PC-3 (cell line): ENCODE data around the gene SYN1. TPM values are rescaled to one million over a fixed set of nuclear protein-coding genes. Genes with fewer than 3 reads are reported as not detected.

Experiments used
- ATAC-seq: fragments of 200-7000 bp; cut with Tn5 transposase; 2 replicates; pipeline ENCODE4 v1.9.1; 2020; ENCODE audit warnings: mild to moderate bottlenecking, moderate library complexity
- BruUV-seq: library from RNA; stranded (reverse); fragments of 400-500 nt; replicated peaks from 2 replicates; lab custom pipeline; 2021; lab: Mats Ljungman, UMichigan
- CTCF ChIA-PET: fragments of 300-600 bp; sonication (Branson Sonifier 250); formaldehyde crosslinking; loops from one replicate; lab custom pipeline; 2022; ENCODE audit warnings: antibody characterized with exemption; lab: Charles Lee
- POLR2A ChIA-PET: fragments of 300-600 bp; sonication (Branson Sonifier 250); formaldehyde crosslinking; loops from one replicate; lab custom pipeline; 2022; ENCODE audit warnings: antibody characterized with exemption; ENCODE audit not compliant: unreplicated experiment; lab: Charles Lee
- DNase-seq: peaks from one replicate; pipeline ENCODE4 v3.0.0-alpha.2; 2015
- H2AFZ ChIP-seq: fragments of 300-600 bp; sonication (generic); 2 replicates; pipeline ENCODE4 v1.6.0; 2016; ENCODE audit warnings: antibody characterized with exemption, low read length
- H3F3A ChIP-seq: fragments of 300-600 bp; sonication (generic); one replicate; pipeline ENCODE4 v1.6.0; 2017; ENCODE audit warnings: antibody characterized with exemption, low read length, control low read depth, mild to moderate bottlenecking; ENCODE audit not compliant: unreplicated experiment
- H3K27ac ChIP-seq: fragments of 300-600 bp; sonication (generic); 2 replicates; pipeline ENCODE4 v1.5.1; 2016; ENCODE audit warnings: mild to moderate bottlenecking, low read length
- H3K27me3 ChIP-seq: fragments of 300-600 bp; sonication (generic); 2 replicates; pipeline ENCODE4 v1.6.1; 2016; ENCODE audit warnings: low read length, mixed read lengths
- H3K36me3 ChIP-seq: fragments of 300-600 bp; sonication (generic); 2 replicates; pipeline ENCODE4 v1.6.1; 2016; ENCODE audit warnings: low read depth, mixed run types, low read length, mixed read lengths
- H3K4me1 ChIP-seq: fragments of 300-600 bp; sonication (generic); 2 replicates; pipeline ENCODE4 v1.5.1; 2016; ENCODE audit warnings: low read length; ENCODE audit not compliant: insufficient read depth
- H3K4me2 ChIP-seq: fragments of 300-600 bp; sonication (generic); 2 replicates; pipeline ENCODE4 v1.6.0; 2016; ENCODE audit warnings: low read length
- H3K4me3 ChIP-seq: fragments of 300-600 bp; sonication (generic); 2 replicates; pipeline ENCODE4 v1.5.1; 2016; ENCODE audit warnings: mild to moderate bottlenecking, low read length, mixed read lengths
- H3K79me2 ChIP-seq: fragments of 300-600 bp; sonication (generic); 2 replicates; pipeline ENCODE4 v1.6.1; 2017; ENCODE audit warnings: low read length, mixed read lengths
- H3K9ac ChIP-seq: fragments of 300-600 bp; sonication (generic); 2 replicates; pipeline ENCODE4 v1.6.0; 2016; ENCODE audit warnings: mild to moderate bottlenecking, low read length
- H3K9me2 ChIP-seq: fragments of 300-600 bp; sonication (generic); replicated peaks from 2 replicates; pipeline ENCODE4 v1.6.1; 2016; ENCODE audit warnings: mixed run types, low read length, mixed read lengths
- H3K9me3 ChIP-seq: fragments of 300-600 bp; sonication (generic); 2 replicates; pipeline ENCODE4 v1.6.1; 2016; ENCODE audit warnings: low read length, mixed read lengths
- H4K20me1 ChIP-seq: fragments of 300-600 bp; sonication (generic); 2 replicates; pipeline ENCODE4 v1.6.1; 2016; ENCODE audit warnings: low read length, mixed read lengths
- EZH2 ChIP-seq: fragments of 300-600 bp; sonication (generic); IDR thresholded peaks from one replicate; pipeline ENCODE4 v1.6.1; 2017; ENCODE audit warnings: antibody characterized with exemption, mild to moderate bottlenecking, low read length; ENCODE audit not compliant: unreplicated experiment
- EZH2phosphoT487 ChIP-seq: fragments of 300-600 bp; sonication (generic); IDR thresholded peaks from 2 replicates; pipeline ENCODE4 v1.6.1; 2018; ENCODE audit warnings: mild to moderate bottlenecking, antibody characterized with exemption, low read length, borderline replicate concordance
- intact Hi-C: fragments of 100-400 bp; cut with micrococcal nuclease; formaldehyde crosslinking; loops from 2 replicates; pipeline ENCODE4 v1.9.0; 2023
- total RNA-seq: library from RNA; depleted of rRNA; stranded (reverse); fragments of >200 nt; gene quantifications from 2 replicates; pipeline ENCODE4 v1.2.3, GENCODE V29; 2014
- TF ChIP-seq, protein P1 (sequence below): fragments of 300-600 bp; sonication (generic); conservative IDR thresholded peaks from 2 replicates; pipeline ENCODE4 v1.5.1; 2017; ENCODE audit warnings: antibody characterized with exemption, low read depth, mild to moderate bottlenecking, low read length

The SYN1 gene
- total RNA-seq, 1 experiment from 2014 or later, result not detected

DNA sequence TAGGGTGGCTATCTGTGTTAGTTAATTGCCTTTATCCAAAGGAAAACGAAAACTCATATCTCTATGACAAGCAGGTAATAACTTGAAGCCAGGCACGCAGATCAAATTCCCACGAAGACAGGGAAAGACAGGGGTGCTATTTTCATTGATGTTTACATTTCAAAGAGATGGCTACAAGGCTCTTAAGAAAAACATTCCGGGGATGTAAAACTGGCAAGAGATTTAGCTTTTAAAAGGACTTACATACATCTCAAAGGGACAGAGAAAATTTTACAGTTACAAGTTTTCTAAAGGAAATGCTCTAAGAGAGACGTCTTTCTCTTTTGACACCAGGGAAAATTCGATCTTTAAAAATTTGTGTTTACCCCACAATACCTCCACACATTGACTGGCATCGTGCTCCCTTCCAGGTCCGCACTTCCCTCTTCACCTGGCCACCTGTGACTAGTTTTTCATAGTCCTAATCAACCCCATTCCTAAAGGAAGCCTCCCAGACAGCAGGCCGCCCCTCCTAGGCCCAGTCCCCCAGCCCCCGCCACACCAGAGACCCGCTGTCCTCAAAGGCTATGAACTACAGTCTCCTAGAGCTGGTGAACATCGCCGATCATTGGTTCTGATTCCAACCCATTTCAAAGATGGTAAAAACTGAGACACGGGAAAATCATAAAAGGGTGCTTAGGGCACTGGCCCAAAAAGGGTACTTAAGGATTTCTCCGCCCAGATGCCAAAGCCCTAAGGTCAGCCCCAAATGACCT, 59.3 kb downstream of the SYN1 start:
- TF ChIP-seq, protein P1, sequence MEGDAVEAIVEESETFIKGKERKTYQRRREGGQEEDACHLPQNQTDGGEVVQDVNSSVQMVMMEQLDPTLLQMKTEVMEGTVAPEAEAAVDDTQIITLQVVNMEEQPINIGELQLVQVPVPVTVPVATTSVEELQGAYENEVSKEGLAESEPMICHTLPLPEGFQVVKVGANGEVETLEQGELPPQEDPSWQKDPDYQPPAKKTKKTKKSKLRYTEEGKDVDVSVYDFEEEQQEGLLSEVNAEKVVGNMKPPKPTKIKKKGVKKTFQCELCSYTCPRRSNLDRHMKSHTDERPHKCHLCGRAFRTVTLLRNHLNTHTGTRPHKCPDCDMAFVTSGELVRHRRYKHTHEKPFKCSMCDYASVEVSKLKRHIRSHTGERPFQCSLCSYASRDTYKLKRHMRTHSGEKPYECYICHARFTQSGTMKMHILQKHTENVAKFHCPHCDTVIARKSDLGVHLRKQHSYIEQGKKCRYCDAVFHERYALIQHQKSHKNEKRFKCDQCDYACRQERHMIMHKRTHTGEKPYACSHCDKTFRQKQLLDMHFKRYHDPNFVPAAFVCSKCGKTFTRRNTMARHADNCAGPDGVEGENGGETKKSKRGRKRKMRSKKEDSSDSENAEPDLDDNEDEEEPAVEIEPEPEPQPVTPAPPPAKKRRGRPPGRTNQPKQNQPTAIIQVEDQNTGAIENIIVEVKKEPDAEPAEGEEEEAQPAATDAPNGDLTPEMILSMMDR, result no peak
- TF ChIP-seq EZH2phosphoT487, result no peak
- no peak for TF ChIP-seq EZH2
- Histone ChIP-seq H3K36me3 (peaks cover 22% of the 10 kb centered on the region), H4K20me1 (no peaks in the 10 kb centered on the region), H3K4me3 (peak overlapping the region; percentile 99), H3K27me3 (no peaks in the 10 kb centered on the region), H3K79me2 (peaks cover 38% of the 10 kb centered on the region), H3K4me2 (peak overlapping the region; percentile 99), H2AFZ (peak overlapping the region; percentile 88), H3K9ac (peak overlapping the region; percentile 91), H3K4me1 (peaks cover 37% of the 10 kb centered on the region), H3K9me2 (no peaks in the 10 kb centered on the region), H3F3A (no peaks in the 10 kb centered on the region), H3K27ac (peak overlapping the region; percentile 81), H3K9me3 (no peaks in the 10 kb centered on the region)
- ATAC-seq (no peak), DNase-seq (no peak)
- TSS peak; percentile 43 for BruUV-seq
- ChIA-PET POLR2A (interaction anchor here (0.7 kb wide), 1 partner anchor 16 kb away, joined by 4 read pairs; no protein-coding TSS in a partner anchor), CTCF (no interaction called here)
- intact Hi-C loops, result loop anchor here (2.0 kb wide), 1 partner anchor 90 kb away; the partner anchor contains the start of gene ELK1

DNA sequence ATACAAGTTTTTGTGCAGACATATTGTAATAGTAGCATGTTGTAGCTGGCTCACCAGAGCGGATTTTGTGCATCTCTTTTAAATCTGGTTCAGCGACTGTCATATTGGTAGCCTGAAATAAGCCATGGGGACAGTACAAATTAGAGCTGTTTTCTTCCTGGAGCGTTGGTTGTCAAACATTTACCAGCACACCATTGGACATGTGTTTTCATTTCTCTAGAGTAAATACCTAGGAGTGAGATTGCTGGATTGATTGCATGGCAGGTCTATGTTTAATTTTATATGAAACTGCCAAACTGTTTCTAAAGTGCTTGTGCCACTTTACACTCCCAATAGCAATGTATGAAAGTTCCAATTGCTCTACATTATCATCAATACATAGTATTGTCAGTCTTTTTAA, 61.2 kb downstream of the SYN1 start:
- no peaks in the 10 kb centered on the region for H4K20me1 ChIP-seq
- ChIA-PET POLR2A (no interaction called here), CTCF (no interaction called here)
- no peaks in the 10 kb centered on the region for H3K9me3 ChIP-seq
- H3K79me2 ChIP-seq, result peaks cover 25% of the 10 kb centered on the region
- H3K27me3 ChIP-seq, result no peaks in the 10 kb centered on the region
- H3K36me3 ChIP-seq, result peaks cover 8% of the 10 kb centered on the region
- no peak for DNase-seq
- H3K4me1 ChIP-seq, result peaks cover 26% of the 10 kb centered on the region
- no peak for ATAC-seq
- no TSS peak for BruUV-seq
- no peak overlapping the region for H3K4me3 ChIP-seq
- TF ChIP-seq EZH2phosphoT487 (no peak), EZH2 (no peak)
- TF ChIP-seq, protein P1, result no peak
- no peaks in the 10 kb centered on the region for H3K9me2 ChIP-seq
- H3F3A ChIP-seq, result no peaks in the 10 kb centered on the region
- intact Hi-C loops, result no loop called here
- H3K4me2 ChIP-seq, result no peak overlapping the region
- H3K9ac ChIP-seq, result no peak overlapping the region
- H2AFZ ChIP-seq, result no peak overlapping the region
- no peak overlapping the region for H3K27ac ChIP-seq

DNA sequence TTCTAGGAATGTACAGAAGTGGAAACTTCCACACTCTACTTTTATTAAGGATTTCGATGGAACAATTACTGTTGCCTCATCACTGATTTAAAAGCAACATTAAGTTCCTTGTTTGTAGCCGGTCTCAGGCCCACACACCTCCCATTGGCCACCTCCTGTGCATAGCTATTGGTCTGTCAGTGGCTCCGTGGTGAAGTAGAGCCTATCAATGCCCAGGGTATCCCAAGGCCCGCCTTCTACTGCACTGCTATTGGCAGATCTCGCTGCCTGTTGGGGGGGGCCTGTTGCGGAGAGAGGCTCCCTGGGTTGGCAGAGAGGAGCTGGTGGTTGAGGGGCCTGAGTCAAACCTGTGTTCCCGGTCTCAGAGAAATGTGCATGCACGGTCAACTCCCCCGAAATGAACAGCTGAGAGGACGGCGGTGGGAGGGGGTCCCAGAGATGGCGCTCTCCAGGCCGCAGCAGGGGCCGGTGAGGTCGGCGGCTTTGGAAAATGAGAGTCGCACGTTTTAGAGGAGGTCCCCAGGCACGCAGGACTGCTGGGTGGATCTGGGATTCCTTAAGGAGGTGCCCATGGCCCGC, 63.5 kb downstream of the SYN1 start:
- Histone ChIP-seq H3K27ac (peak overlapping the region; percentile 40), H4K20me1 (no peaks in the 10 kb centered on the region), H3F3A (no peaks in the 10 kb centered on the region), H3K9me2 (no peaks in the 10 kb centered on the region), H2AFZ (peak overlapping the region; percentile 88), H3K4me1 (peaks cover 13% of the 10 kb centered on the region), H3K27me3 (no peaks in the 10 kb centered on the region), H3K9ac (peak overlapping the region; percentile 77), H3K4me3 (peak overlapping the region; percentile 68), H3K36me3 (no peaks in the 10 kb centered on the region), H3K79me2 (peaks cover 4% of the 10 kb centered on the region; the same call in 1 of the 2 replicates), H3K4me2 (peak overlapping the region; percentile 82), H3K9me3 (no peaks in the 10 kb centered on the region)
- POLR2A ChIA-PET, result interaction anchor here (0.5 kb wide), 1 partner anchor 17 kb away, joined by 4 read pairs; no protein-coding TSS in a partner anchor
- no peak for TF ChIP-seq EZH2phosphoT487
- TF ChIP-seq EZH2, result no peak
- TF ChIP-seq, protein P1, result no peak
- ATAC-seq (peak; percentile 93), DNase-seq (peak; percentile 90)
- CTCF ChIA-PET, result interaction anchor here (0.5 to 1.2 kb wide), 2 partner anchors 15 to 134 kb away, joined by 3 to 6 read pairs; no protein-coding TSS in a partner anchor
- no TSS peak for BruUV-seq
- intact Hi-C loops, result no loop called here
